Epidermal melanocyte (primary cell): ENCODE data around the gene NINJ1.
"Not testable (repeated sequence)": the region's sequence is repeated elsewhere in the genome, so short reads cannot be mapped to it uniquely, and the experiment has no call there.

ENCODE experiments used
- DNase-seq: peaks from one replicate; pipeline ENCODE4 v3.0.0; 2011; ENCODE audit warnings: low spot score; ENCODE audit not compliant: insufficient read length

The NINJ1 gene

DNA sequence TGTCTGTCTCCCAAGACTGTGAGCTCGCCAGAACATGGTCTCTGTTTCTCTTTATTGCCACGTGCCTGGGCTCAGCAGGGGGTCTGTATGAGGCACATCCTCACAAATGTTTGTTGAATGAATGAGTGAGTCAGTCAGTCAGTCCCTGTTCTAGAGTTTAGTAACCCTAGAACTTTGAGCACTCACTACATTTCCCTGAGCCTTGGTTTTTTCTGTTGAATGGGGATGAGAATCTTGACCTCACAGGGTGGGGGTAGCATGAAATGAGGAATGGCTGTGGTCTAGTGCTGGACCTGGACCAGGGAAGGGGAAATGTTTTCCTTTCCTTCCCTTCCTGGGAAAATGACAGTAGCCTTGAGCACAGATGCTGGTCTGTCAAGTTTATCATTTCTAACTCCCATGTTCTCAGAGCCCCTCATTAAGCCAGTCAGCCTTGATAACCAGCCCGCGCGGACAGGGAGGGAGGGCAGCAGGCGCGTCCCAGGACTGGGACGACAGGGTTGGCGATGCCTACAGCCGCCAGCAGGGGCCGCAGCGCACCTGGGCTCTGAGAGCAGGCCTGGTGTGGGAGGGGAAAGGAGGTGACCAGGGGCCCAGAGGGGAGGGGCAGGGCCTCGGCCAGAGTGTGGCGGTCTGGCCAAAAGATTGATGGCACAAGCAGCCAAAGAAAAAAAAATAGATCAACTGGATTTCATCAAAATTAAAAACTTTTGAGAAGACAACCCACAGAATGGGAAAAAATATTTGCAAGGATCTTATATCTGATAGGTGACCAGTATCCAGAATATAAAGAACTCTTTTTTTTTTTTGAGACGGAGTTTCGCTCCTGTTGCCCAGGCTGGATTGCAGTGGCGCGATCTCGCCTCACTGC, 25.8 kb upstream of the NINJ1 start:
- DNase-seq, result peak; percentile 77

DNA sequence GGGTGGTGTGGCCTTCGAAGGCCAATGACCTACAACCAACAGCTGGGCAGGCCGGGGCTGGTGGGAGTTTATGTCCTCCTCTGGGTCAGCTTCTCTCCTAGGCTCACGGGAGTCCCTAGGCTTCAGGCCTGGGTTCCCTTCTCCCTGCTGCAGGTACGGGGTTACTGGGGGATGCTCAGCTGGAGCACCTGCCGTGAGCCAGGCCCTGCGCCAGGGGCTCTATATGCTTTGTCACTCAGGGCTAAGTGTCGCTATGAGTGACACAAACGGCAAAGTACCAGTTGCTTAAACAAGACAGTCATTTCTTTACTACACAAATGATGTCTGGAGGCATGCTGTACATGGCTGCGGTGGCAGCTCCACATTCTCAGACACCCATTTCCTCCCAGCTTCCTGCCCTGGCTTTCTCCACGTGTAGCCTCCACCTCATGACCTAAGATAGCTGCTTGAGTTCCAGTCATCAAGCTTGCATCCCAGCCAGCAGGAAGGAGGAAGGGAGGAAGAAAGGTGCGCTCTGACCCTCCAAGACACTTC, 22.5 kb upstream of the NINJ1 start:
- no peak for DNase-seq

DNA sequence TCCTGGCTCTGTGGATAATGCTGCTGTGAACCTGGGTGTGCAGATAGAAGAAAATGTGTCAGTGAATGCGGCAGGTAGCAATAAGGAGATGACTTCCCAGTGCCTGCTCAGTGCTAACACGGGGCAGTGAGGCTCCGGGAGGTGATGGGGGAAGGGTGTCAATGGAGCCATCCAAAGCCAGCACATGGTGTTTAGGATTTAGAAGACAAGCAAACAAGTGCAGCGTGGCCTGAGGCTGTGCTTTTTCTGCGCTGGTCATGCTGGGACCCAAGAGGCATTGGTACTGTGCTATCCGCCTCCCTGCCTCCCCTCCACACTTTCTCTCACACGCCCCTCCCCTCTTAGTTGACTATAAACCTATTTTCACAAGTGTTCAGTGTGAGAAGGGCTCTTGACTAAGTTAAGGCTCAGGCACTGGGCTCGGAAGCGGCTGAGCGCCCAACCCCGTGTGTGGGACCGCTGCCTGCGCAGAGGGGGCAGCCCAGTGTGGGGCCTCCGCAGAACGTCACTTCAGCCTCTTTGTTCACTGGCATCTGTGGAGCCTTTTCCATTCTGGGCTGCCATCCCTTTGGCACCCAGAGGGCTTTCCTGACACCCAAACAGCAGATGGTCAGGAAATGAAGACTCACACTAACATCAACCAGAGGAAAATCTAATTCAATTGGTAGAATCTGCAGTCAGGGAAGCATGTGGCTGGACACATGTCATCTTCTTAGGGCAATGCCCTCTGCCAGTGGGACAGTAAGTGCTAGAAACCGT, 21.8 kb upstream of the NINJ1 start:
- no peak for DNase-seq

DNA sequence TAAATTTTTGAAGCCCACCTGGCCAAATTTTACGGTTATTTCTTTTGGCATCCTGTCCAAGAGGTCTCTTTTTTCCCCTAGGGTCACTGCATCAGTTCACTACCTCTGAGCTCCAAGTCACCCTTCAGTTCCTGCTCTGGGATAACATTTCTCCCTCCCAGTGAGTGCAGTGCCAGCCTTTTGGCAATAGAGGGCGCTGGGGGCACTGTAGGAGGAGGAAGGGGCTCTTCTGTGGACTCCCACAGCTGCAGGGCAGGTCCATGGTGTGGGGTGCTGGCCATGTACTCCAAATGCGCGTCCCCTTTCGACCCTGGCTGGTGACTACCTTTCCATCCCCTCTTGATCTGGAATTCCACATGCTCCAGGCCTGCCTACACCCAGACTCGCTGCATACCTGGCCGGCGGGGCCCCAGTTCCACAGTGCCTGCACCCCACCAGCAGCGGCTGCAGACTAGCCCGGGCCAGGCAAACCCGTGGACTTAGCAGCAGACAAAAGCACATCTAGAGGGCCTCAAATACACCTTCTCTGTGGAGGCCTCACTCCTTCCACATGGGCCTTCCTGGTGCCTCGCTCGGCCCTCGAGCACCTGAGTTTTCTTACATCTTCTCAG, 20.3 kb upstream of the NINJ1 start:
- DNase-seq, result no peak

DNA sequence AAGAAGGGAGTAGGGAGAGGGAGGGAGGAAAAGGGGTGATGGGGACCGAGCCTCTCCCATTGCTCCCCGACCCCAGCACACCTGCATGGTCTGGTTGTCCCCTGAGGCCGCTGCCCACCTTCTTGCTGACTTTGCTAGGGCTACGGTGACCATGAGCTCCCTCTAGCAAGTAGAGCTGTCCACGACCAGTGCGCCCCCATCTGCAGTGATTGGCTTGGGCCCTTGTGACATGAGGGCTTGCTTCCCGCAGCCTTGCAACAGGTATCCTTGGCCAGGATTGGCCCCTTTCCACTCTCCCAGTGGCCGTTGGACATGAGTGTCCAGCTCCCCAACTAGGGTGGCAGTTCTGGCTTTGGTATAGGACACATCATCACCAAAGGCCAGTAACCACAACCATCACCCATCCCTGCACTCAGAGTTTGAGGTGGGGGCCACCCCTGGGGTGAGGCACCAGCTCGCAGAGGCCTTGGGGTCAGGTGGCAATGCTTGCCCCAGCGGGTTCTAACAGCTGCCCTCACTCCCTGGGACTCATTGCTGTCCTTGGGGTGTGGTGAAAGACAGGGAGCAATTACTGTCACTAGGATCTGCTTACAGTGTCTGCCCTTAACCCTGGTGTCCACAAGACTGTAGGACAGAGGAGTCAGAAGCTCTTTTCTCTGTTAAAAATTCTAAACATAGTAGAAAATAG, 17.2 kb upstream of the NINJ1 start:
- no peak for DNase-seq

DNA sequence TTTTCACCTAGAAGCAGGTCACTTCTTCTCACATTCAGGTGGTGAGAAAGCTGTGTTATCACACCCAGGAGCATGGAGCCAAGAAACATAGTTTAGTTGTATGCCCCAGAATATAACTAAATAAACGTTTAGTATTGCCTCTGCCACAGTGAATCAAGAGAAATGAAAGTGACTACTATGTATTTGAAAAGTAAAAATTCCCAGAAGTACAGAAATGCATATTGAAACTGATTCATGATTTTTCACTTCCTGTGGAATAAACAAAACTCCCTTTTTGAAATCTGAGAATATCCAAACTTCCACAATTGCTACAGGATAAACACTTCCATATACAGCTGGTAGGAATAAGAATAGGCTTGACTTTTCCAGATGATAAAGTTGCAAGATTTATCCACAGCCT, 15.3 kb upstream of the NINJ1 start:
- DNase-seq, result no peak

DNA sequence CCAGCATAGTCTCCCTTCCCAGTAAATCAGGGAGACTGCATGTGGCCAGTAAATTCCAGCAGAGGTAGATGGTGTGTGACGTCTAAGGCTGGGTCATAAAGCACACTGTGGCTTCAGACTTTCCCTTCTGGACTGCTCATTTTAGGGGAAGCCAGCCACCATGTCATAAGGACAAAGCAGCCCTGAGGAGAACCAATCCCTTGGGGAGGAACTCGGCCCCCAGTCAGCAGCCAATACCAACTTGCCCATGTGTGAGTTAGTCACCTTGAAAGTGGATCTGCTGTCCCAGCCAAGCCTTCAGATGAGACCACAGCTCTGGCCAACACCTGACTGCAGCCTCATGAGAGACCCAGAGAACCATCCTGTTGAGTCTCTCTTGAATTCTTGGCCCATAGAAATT, 14.7 kb upstream of the NINJ1 start:
- no peak for DNase-seq

DNA sequence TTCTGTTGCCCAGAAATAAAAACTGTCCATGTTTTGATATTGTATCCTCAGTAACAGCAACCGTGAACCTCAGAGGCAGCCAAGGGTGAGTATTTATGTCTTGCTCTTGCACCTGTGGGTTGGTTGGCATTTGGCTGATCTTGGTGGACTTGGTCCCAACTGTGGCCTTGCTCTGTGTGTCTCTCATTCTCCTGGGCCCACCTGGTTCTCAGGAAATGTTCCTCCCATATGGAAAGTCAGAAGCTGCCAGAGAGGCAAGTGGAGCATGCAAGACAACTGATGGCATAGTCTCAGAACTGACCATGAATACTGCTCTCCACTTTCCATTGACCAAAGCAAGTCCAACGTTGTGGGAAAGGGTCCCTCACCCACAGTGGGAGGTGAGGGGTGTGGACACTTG, 13.6 kb upstream of the NINJ1 start:
- no peak for DNase-seq

DNA sequence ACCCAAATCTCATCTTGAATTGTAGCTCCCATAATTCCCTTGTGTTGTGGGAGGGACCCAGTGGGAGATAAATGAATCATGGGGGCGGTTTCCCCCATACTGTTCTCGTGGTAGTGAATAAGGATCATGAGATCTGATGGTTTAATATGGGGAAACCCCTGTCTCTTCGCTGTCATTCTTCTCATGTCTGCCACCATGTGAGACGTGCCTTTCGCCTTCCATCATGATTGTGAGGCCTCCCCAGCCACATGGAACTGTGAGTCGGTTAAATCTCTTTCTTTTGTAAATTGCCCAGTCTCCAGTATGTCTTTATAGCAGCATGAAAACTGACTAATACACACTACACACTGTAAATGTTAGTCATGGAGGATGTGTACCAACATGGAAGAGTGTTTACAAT, 12.6 kb upstream of the NINJ1 start:
- not testable (repeated sequence) for DNase-seq

DNA sequence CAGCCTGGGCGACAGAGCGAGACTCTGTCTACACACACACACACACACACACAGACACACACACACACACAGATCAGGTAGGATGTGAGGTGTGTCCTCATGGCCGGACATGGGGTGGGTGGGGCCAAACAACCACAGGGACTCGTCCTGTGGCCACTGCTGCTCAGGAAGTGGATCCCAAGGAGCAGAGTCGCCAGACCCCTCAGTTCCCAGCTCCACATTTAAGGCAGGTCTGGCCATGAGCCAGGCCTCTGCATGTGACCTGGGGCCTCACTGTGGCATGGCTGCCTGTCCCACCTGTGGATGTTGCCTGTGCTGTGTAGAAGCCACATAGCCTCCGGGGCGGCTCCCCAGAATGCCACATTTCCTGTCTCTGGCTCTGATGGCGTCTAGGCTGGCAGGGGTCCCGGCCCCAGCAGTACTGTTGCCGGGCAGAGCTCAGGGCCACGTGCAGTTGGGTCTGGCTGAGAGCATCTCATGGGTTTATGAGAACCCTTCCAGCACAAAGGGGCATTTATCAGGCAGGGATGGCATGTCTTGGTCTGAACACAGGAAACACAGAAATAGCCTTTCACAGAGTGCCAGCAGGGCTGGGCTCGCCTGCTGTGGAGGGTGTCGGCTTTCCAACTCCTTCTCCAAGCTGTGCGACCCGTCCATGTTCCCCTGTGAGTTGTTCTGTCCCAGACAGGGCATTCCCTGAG, 9.9 kb upstream of the NINJ1 start:
- DNase-seq, result peak; percentile 93

DNA sequence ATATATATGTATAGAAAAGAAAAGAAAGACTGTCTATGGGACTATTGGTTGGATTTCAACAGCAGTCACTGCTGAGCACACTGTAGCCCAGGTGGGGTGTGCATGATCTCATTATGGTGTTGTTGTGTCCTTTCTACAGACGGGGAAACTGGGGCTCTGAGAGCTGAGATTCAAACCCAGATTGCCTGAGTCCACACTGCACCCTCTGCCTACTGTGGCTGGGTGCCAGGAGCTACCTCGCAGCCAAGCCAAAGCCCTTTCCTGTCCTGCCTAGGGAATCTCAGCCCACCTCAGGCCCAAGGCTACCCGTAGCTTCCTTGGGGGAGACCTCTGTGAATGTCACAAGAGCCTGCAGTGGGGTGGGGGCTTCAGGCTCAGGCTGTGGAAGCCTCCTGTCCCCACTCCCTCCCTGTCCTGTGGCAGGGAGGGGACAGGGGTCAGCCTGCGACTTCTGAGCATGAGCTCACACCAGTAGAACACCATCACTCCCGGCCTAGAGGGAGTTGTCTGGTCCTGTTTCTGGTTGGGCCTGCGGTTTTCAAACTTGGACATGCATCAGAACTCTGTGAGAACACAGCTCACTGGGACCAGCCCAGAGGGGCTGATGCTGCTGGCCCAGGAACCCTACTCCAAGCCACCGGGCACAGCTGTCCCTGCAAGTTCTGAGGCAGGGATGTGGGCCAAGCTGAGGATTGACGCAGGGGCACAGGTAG, 7.9 kb upstream of the NINJ1 start:
- DNase-seq, result no peak

DNA sequence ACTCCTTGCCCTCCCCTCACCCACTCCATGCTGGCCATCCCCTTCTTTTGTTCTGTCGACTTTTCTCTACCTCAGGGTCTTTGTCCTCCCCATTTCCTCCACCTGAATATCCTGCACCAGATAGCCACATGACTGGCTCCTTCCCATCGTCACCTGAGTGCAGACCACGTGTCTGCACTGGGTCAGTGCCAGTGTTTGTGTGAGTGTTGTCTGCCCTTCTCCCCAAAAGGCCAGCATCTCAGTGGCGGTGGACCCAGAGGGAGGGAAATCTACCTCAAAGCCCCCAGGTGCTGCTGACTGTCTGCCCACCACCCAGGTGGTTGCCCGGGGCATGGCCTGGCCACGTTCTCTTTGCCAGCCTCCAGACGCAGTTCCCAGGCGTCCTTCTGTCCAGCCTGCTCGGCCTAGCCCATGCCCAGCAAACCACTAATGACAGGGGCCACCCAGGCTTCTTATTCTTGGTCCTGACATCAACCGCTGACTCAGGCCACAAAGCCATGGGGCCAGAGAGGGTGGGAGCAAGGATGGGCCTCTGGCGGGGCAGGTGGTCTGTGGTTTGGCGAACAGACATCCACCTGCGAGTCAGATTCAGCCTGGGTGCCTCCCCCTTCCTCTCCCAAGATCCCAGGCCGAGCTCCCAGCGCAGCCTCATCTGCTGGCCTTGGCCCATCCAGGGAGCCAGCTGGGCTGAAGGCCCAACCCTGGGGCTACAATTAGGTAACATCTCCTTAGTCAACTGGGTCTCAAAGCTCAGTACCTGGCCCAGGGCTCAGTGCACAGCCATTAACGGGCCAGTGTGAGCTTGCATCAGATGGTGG, 5.5 kb upstream of the NINJ1 start:
- no peak for DNase-seq

DNA sequence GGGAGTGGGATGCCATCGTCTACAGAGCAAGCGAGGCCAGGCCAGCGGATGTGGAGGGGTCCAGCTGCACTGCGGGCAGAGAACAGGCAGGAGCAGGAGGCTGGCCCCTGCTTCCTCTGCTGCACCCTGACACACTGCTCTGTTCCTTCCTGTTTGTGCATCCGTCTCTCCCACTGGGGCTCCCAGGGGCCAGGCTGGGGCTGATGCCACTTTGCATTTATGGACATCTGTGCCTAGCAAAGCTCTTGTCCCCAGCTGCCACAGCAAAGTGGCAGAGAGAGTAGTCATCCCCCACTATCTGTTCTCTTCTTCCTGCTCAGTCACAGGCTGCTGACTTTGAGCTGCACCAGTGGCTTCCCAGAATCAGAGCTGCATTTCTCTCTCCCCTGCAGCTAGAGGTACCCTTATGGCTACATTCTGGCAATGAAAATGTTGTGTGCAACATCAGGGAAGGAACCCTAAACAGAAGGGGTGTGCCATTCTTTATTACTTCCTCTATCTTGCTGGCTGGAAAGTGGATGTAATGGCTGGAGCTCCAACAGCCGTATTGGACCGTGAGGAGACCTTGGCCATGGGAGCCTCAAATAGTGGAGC, 4.2 kb upstream of the NINJ1 start:
- no peak for DNase-seq

DNA sequence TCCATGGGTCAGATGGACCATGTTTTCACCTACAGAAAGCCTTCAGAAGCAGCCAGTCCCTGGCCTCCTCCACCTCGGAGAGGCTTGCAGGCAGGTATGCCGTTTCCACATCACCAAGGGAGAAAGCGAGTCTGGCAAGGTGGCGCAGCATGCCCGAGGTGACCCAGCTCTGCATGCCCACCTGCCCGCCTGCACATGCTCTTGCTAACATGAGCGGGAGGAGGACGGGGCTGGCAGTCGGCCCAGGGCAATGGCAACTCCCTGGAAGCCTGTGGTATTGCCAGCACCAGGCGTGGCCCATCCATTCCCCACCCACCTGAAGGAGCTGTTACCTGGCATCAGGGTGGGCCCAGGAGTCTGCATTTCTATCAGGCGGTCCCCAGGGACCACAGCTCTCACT, 3.3 kb upstream of the NINJ1 start:
- DNase-seq, result no peak

DNA sequence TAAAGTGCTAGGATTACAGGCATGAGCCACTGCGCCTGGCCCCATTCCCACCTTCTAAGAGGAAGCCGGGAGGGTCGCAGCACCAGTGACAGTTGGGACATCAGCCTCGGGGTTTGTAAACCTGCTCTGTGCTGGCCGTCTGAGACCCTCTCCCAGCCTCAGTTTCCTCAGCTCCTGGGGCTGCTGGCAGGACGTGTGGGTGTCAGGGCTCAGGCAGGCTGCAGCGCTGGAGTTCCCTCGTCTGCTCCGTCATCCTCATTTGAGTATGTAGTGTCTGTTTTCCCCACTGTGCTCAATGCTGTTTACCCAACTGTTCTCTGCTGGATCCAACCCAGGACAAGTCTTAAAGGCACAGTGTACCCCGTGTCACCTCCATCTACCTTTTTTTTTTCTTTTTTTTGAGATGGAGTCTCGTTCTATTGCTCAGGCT, 2.0 kb upstream of the NINJ1 start:
- no peak for DNase-seq

DNA sequence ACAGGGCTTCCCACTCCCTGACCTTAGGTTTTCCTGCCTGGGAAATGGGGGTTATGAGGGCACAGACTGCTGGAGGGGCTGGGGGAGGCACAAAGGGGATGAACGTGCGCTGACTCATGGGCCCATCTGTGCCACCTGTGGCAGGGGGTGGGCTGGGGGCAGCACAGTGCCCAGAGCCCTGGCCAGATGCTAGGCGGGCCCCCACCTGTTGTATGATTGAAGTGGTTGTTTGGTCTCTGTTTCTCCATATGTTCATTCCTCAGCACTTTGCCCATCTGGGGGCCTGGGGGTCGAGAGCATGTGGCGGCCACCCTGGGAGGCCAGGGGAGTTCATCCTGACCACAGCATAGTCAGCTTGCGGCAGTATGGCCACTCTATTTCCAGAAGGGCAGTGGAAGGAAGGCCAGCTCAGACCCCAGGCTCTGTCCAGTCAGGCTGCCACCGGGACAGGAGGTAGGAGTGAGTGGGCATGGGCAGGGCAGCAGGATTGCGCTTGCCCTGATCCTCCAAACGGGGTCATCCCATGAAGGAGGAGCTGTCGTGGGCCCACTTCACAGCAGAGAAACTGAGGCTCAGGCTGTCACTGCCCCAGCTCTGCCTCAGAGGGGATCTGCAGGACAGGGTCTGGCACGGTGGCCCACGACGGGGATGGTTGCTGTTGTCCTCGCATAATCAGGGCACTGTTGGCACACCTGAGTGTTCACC, 841 bp upstream of the NINJ1 start:
- no peak for DNase-seq

DNA sequence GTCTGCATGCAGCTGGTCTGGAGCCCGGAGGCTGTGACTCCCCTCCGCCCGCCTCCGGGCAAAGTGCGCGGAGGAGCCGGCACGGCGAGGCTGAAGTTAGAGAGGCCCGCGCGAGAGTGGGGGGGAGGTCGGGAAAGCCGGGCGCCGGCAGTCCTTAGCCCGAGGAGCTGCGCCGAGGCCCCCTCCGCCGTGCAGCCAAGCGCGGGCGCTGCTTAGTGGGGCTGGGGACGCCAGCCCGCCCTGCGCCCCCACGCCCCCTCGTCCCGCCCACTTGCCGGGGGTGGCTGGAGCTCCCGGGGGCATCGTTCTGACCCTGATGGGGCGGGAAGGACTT, 403 bp downstream of the NINJ1 start:
- DNase-seq, result peak; percentile 81

DNA sequence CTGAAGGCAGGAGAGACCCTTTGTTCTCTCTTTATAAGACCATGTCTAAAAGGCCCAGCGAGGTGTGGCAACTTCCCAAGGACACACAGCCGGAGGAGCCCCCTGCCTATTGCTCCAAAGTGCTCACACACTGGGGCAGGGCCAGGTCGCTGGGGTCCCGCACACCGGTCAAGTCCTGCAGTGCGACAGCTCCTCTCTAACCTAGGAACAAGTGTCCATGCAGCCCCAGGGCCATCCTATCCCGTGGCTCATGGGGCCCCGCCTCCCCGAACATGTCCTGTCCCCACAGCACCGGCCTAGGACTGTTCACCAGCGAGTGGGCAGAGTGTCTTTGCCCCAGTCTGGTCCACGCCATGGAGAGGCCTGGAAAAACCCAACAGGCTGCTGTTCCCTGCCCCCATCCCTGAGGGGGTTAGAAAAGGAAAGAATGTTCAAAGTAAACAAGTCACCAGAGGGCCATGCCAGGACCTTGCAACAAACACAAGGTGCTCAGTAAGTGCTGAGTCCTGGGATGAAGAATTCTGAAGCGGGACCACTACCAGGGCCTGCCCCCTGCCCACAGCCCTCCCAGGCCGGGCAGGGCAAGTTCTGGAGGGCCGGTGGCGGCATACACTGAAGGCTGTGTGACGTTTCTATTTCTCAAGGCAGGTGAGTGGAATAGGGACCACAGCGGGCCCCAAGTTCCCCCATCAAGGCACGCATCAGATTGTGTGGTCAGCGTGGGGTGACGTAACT, 938 bp downstream of the NINJ1 start:
- no peak for DNase-seq
